ENCODE data around the gene AIG1.
"Not testable (repeated sequence)": the region's sequence is repeated elsewhere in the genome, so short reads cannot be mapped to it uniquely, and the experiment has no call there.

Gene AIG1

GRCh38 chr6:143165315-143165855, 104.7 kb downstream of the AIG1 start:
- no peaks in the 10 kb centered on the region for H4K20me1 ChIP-seq (ENCODE audit: insufficient read depth, low read length)
- TF ChIP-seq EZH2 (IDR thresholded peaks at IDR 0.05; ENCODE audit: borderline replicate concordance, low read length), result no peak
- no peak for TF ChIP-seq CTCF (IDR thresholded peaks at IDR 0.05; ENCODE audit: low read length)
- no peak overlapping the region for H3K27ac ChIP-seq (ENCODE audit: low read depth, low read length, poor library complexity, severe bottlenecking)
- H3K4me1 ChIP-seq (ENCODE audit: insufficient read depth, low read length, severe bottlenecking), result no peaks in the 10 kb centered on the region
- no peak overlapping the region for H3K4me2 ChIP-seq (ENCODE audit: low read length)
- H2AFZ ChIP-seq (ENCODE audit: low read length), result no peak overlapping the region
- H3K27me3 ChIP-seq (ENCODE audit: insufficient read depth, low read length), result no peaks in the 10 kb centered on the region
- no peaks in the 10 kb centered on the region for H3K79me2 ChIP-seq (ENCODE audit: insufficient read depth, low read length)
- H3K9me2 ChIP-seq (ENCODE audit: low read depth, low read length), result no peaks in the 10 kb centered on the region
- no peak overlapping the region for H3K9ac ChIP-seq (ENCODE audit: low read length)
- H3K4me3 ChIP-seq (ENCODE audit: low read depth, low read length, poor library complexity, severe bottlenecking), result no peak overlapping the region
- no peaks in the 10 kb centered on the region for H3K9me3 ChIP-seq (ENCODE audit: low read length)
- H3F3A ChIP-seq (ENCODE audit: insufficient read depth, low read length), result no peaks in the 10 kb centered on the region
- no peaks in the 10 kb centered on the region for H3K36me3 ChIP-seq (ENCODE audit: insufficient read depth, low read length)

DNA sequence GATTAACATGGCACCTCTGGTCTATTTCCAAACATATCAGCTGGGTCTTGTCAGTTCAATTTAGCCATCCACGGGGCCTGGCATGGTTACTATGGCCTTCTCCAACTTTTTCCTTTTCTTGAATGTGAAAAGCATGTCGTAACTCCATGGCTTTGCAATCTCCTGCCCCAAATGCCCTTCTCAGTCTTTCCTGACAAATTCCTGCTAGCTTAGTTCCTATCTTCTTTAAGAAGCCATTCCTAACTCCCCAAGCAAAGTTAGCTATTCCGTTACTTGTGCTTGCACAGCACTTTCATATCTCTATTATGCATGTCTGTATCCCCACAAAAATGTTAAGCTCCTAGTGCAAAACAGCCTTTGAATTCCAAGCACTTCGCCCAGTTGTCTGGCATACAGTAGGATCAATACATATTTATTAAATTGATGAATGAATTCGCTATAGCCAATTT, 105.6 kb downstream of the AIG1 start:
- H3K27ac ChIP-seq (ENCODE audit: low read depth, low read length, poor library complexity, severe bottlenecking), result no peak overlapping the region
- no peak overlapping the region for H3K9ac ChIP-seq (ENCODE audit: low read length)
- H3K36me3 ChIP-seq (ENCODE audit: insufficient read depth, low read length), result no peaks in the 10 kb centered on the region
- TF ChIP-seq EZH2 (IDR thresholded peaks at IDR 0.05; ENCODE audit: borderline replicate concordance, low read length) (no peak), CTCF (IDR thresholded peaks at IDR 0.05; ENCODE audit: low read length) (no peak)
- H3K4me2 ChIP-seq (ENCODE audit: low read length), result no peak overlapping the region
- no peaks in the 10 kb centered on the region for H3K4me1 ChIP-seq (ENCODE audit: insufficient read depth, low read length, severe bottlenecking)
- H3K79me2 ChIP-seq (ENCODE audit: insufficient read depth, low read length), result no peaks in the 10 kb centered on the region
- no peak overlapping the region for H2AFZ ChIP-seq (ENCODE audit: low read length)
- no peaks in the 10 kb centered on the region for H4K20me1 ChIP-seq (ENCODE audit: insufficient read depth, low read length)
- no peaks in the 10 kb centered on the region for H3K9me2 ChIP-seq (ENCODE audit: low read depth, low read length)
- H3K9me3 ChIP-seq (ENCODE audit: low read length), result no peaks in the 10 kb centered on the region
- H3F3A ChIP-seq (ENCODE audit: insufficient read depth, low read length), result no peaks in the 10 kb centered on the region
- no peaks in the 10 kb centered on the region for H3K27me3 ChIP-seq (ENCODE audit: insufficient read depth, low read length)
- H3K4me3 ChIP-seq (ENCODE audit: low read depth, low read length, poor library complexity, severe bottlenecking), result no peak overlapping the region

- Histone ChIP-seq H3K9ac (ENCODE audit: low read length) (no peak overlapping the region), H3K9me3 (ENCODE audit: low read length) (no peaks in the 10 kb centered on the region), H3K27me3 (ENCODE audit: insufficient read depth, low read length) (no peaks in the 10 kb centered on the region), H2AFZ (ENCODE audit: low read length) (no peak overlapping the region), H3K36me3 (ENCODE audit: insufficient read depth, low read length) (no peaks in the 10 kb centered on the region), H3K4me3 (ENCODE audit: low read depth, low read length, poor library complexity, severe bottlenecking) (no peak overlapping the region), H3K79me2 (ENCODE audit: insufficient read depth, low read length) (no peaks in the 10 kb centered on the region), H3K4me1 (ENCODE audit: insufficient read depth, low read length, severe bottlenecking) (no peaks in the 10 kb centered on the region), H3F3A (ENCODE audit: insufficient read depth, low read length) (no peaks in the 10 kb centered on the region), H3K4me2 (ENCODE audit: low read length) (no peak overlapping the region), H3K9me2 (ENCODE audit: low read depth, low read length) (no peaks in the 10 kb centered on the region), H3K27ac (ENCODE audit: low read depth, low read length, poor library complexity, severe bottlenecking) (no peak overlapping the region), H4K20me1 (ENCODE audit: insufficient read depth, low read length) (no peaks in the 10 kb centered on the region)
- TF ChIP-seq EZH2 (IDR thresholded peaks at IDR 0.05; ENCODE audit: borderline replicate concordance, low read length) (no peak), CTCF (IDR thresholded peaks at IDR 0.05; ENCODE audit: low read length) (no peak)
These were observed 106.5 kb downstream of the AIG1 start for GRCh38 chr6:143167224-143167623.

GRCh38 chr6:143168396-143168816, 107.7 kb downstream of the AIG1 start:
- H3K4me1 ChIP-seq (ENCODE audit: insufficient read depth, low read length, severe bottlenecking); H3K36me3 ChIP-seq (ENCODE audit: insufficient read depth, low read length); H3K27me3 ChIP-seq (ENCODE audit: insufficient read depth, low read length); H3K9ac ChIP-seq (ENCODE audit: low read length); H4K20me1 ChIP-seq (ENCODE audit: insufficient read depth, low read length); H3K4me3 ChIP-seq (ENCODE audit: low read depth, low read length, poor library complexity, severe bottlenecking); H3K9me2 ChIP-seq (ENCODE audit: low read depth, low read length); H3K79me2 ChIP-seq (ENCODE audit: insufficient read depth, low read length); H2AFZ ChIP-seq (ENCODE audit: low read length); H3K27ac ChIP-seq (ENCODE audit: low read depth, low read length, poor library complexity, severe bottlenecking); H3K4me2 ChIP-seq (ENCODE audit: low read length); H3F3A ChIP-seq (ENCODE audit: insufficient read depth, low read length); H3K9me3 ChIP-seq (ENCODE audit: low read length): not testable (repeated sequence)

Measured in OCI-LY1 (cell line).